IPS-NIHi11 (cell line): Measurements from ENCODE around the gene METRN.
A peak's percentile ranks its signal among the peaks of the same experiment; 100 is the strongest.

Experiments used
- DNase-seq: peaks from one replicate; pipeline ENCODE4 v3.0.0; 2012; ENCODE audit warnings: mixed read lengths, low spot score

METRN gene

GRCh38 chr16:723695-724094 lies 8.8 kb downstream of the METRN start:
- no peak for DNase-seq

GRCh38 chr16:724188-725040 lies 9.5 kb downstream of the METRN start:
- no peak for DNase-seq

- no peak for DNase-seq
These were observed 10.1 kb downstream of the METRN start for GRCh38 chr16:725041-725376.

- DNase-seq = no peak
These were observed 10.7 kb downstream of the METRN start for GRCh38 chr16:725463-726187.

GRCh38 chr16:726188-726437 lies 11.2 kb downstream of the METRN start:
- DNase-seq = no peak

GRCh38 chr16:726438-727290 lies 11.7 kb downstream of the METRN start, which contains the start of the genes CCDC78 and HAGHL:
CCDC78 (minus strand) TSS chr16:726443; CDS start chr16:726367, 76 bp downstream.
HAGHL (plus strand) TSS chr16:727106; CDS start chr16:727510, 404 bp downstream.
- DNase-seq = peak; percentile 87

GRCh38 chr16:727291-727977 lies 12.5 kb downstream of the METRN start:
- no peak for DNase-seq

GRCh38 chr16:728131-728889 lies 13.4 kb downstream of the METRN start:
- DNase-seq = peak; percentile 84

- no peak for DNase-seq
These were observed 14.2 kb downstream of the METRN start for GRCh38 chr16:728890-729744.

GRCh38 chr16:729768-730665 lies 15.1 kb downstream of the METRN start:
- DNase-seq = no peak

- no peak for DNase-seq
These were observed 16.0 kb downstream of the METRN start for GRCh38 chr16:730666-731509.

- DNase-seq = no peak
These were observed 17.4 kb downstream of the METRN start for GRCh38 chr16:732332-732731.

- DNase-seq = no peak
These were observed 18.0 kb downstream of the METRN start for GRCh38 chr16:732936-733335.

GRCh38 chr16:733382-734207 lies 18.7 kb downstream of the METRN start:
- DNase-seq = peak; percentile 85

GRCh38 chr16:734208-734980 lies 19.5 kb downstream of the METRN start:
- DNase-seq = no peak
